Ovary (tissue), 3 donors: ENCODE data around the gene CD38.
"Not testable (repeated sequence)": the region's sequence is repeated elsewhere in the genome, so short reads cannot be mapped to it uniquely, and the experiment has no call there.

Experiments used
- CTCF ChIP-seq, 3 donors: fragments of 450-650 bp in 2 of 3; fragments of 200-600 bp in 1 of 3; IDR thresholded peaks; one replicate each; pipeline versions ENCODE4 v1.5.1 to v1.8.0; 2016 to 2022; ENCODE audit warnings: antibody characterized with exemption in 3 of 3, mild to moderate bottlenecking in 1 of 3
- EP300 ChIP-seq: sonication (generic); formaldehyde crosslinking; IDR thresholded peaks from one replicate; pipeline ENCODE4 v1.6.1; 2017; ENCODE audit warnings: antibody characterized with exemption
- donor health status: DM: no; HTN: no; CAD: no.

- TF ChIP-seq CTCF (IDR thresholded peaks at IDR 0.05); EP300: not testable (repeated sequence)
Measured at GRCh38 chr4:15733061-15733460, 45.1 kb upstream of the CD38 start.
